GM20431 (cell line): ENCODE data around the gene PIK3R5.

Experiments
- in situ Hi-C: fragments of 300-500 bp; cut with MseI, MboI; formaldehyde crosslinking; loops from one replicate; pipeline ENCODE4 v1.15.0; 2020; ENCODE audit warnings: low sequenced_read_pairs; ENCODE audit not compliant: unreplicated experiment

PIK3R5 gene, protein sequence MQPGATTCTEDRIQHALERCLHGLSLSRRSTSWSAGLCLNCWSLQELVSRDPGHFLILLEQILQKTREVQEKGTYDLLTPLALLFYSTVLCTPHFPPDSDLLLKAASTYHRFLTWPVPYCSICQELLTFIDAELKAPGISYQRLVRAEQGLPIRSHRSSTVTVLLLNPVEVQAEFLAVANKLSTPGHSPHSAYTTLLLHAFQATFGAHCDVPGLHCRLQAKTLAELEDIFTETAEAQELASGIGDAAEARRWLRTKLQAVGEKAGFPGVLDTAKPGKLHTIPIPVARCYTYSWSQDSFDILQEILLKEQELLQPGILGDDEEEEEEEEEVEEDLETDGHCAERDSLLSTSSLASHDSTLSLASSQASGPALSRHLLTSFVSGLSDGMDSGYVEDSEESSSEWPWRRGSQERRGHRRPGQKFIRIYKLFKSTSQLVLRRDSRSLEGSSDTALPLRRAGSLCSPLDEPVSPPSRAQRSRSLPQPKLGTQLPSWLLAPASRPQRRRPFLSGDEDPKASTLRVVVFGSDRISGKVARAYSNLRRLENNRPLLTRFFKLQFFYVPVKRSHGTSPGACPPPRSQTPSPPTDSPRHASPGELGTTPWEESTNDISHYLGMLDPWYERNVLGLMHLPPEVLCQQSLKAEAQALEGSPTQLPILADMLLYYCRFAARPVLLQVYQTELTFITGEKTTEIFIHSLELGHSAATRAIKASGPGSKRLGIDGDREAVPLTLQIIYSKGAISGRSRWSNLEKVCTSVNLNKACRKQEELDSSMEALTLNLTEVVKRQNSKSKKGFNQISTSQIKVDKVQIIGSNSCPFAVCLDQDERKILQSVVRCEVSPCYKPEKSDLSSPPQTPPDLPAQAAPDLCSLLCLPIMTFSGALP

DNA sequence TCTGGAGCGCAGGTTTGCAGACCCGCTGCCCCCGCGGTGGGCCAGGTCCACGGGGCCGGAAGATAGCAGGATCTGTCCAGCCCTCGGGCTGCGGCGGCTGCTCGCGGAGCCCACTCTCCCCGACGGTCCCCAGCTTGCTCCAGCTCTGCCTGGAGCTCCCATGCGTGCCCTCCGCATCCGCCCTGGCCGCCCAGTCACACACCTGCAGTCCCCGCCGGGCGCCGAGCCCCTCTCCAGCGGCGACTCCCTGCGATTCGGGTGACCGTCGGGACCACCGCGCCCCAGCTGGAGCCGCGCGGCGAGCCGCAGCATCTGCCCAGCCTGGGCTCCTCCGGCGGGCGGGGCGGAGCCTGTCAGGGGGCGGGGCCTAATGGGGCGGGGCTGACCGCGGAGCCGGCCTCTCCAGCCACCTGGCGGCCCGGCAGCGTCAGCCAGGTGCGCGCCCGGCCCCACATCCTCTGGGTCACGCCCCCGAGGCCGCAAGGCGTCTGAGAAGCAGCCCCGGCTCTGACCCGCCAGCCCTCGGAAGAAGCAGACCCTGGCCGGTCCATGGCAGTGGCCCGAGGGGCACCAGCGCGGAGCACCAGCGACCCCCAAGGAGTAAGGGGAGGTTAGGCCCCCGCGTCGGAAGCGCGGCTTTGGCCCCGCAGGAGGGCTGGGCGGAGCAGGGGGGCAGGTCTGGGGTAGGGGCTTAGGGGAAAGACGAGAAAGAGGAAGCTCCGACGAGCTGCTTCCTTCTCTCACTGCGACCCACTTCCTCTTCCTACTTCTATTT, at the start of gene PIK3R5:
Gene PIK3R5, minus strand, starts transcription at position 314 of the 775 bp plus-strand sequence. CDS start 54,213 bp downstream, outside the sequence.
- in situ Hi-C loops = no loop called here

DNA sequence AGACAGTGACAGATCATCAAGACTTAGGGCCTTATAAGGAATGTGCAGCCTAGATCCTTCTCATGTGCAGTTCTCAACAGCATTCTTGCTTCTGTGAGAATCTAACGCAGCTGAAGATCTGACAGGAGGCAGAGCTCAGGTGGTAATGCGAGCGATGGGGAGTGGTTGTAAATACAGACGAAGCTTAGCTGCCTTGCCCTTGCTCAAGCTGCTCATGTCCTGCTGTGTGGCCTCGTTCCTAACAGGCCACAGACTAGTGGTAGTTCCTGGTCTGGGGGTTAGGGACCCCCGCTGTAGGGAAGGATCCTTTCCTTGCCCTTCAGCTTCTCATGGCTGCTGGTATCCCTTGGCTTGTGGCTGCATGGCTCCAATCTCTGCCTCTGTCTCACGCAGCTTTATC, 45.5 kb upstream of the PIK3R5 start:
- in situ Hi-C loops = no loop called here

DNA sequence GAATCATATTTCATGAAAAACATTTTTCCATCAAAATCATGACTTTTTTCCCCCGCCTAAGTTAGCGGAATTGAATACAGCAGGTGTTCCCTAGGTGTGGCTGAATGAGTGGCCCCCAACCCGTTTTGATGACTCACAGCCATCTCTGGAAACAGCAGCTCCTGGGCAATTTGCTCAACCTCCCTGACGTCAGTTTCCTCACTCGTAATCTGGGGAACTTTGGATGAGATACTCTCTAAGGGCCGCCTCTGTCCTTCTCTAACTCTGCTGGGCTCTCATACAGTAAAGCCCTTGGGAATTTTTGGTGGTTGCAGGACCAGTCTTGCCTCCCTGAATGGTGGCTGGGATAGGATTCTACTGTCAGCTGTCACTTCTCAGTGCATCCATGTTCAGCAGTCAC, 44.2 kb upstream of the PIK3R5 start:
- in situ Hi-C loops = no loop called here

DNA sequence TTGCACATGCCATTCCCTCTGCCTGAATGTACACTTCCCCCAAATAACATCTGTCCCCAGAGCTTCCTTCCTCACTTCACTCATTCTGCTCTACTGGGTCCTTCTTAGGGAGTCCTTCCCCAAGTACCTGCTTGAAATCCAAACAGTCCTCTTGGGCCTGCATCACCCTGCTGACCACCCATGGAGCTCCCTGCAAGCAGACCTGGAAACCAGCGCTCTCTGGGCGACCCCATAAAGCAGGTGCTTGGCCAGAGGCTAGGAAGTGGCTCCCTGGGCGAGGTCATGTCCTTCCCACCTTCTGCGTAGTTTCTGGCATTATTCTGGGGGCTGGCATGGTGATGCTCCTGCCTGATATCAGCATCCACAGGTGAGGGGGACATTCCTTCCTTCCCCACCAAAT, 43.6 kb upstream of the PIK3R5 start:
- in situ Hi-C loops = no loop called here

DNA sequence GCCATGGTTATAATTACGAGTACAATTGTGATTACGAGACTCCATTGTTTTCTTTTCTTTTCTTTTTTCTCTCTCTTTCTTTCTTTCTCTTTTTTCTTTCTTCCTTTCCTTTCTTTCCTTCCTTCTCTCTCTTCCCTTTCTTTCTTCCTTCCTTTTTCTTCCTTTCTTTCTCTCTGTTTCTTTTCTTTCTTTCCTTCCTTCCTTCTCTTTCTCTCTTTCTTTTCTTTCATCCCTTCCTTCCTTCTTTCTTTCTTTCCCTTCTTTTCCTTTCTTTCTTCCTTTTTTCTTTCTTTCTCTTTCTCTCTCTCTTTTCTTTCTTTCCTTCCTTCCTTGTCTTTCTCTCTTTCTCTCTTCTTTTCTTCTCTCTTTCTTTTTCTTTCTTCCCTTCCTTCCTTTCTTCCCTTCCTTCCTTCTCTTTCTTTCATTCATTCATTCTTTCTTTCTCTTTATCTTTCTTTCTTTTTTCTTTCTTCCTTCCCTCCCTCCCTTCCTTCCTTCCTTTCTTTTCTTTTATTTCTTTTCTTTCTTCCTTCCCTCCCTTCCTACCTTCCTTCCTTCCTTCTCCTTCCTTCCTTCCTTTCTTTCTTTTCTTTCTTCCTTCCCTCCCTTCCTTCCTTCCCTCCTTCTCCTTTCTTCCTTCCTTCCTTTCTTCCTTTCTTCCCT, 41.7 kb upstream of the PIK3R5 start:
- in situ Hi-C loops = no loop called here

DNA sequence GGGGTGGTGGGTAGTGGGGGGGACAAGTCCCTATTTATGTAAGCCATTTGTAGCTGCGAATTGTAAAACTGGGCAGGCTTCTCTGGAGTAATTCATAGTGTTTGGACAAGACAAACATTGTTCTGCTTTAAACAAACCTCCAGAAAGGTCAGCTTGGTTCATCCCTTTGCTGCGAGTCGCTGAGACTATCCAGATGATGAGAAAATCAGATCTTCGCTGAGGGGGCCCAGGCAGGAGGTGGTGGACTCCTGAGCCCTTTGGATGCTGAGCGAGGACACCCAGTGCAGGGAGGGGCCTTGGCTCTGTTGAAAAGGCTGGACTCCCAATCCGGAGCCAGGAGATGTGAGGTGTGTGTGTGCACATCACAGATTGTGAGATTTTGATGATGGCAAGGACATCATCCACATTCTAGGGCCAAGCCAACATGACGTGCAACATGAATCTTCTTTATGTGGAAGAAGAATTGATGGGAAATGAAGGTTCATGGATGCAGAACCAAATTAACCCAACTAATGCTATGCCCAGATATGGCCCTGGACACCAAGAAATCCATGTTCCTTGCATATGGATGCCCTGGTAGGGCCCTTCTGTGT, 40.8 kb upstream of the PIK3R5 start:
- in situ Hi-C loops = no loop called here

DNA sequence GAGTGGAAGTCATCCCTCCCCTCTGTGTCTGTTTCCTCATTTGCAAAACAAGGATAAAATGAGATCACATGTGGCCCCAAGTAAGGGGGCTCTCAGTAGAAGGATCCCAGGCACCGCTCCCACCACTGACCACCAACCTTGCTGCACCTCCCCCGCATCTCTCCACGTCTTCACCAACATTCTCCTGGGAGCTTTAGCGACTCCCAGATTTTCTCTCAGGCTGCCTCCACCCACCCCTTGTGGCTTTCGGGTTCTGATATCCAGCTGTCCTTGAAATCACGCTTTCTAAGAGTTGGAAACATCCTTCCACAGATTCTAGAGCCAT, 39.4 kb upstream of the PIK3R5 start:
- in situ Hi-C loops = no loop called here

DNA sequence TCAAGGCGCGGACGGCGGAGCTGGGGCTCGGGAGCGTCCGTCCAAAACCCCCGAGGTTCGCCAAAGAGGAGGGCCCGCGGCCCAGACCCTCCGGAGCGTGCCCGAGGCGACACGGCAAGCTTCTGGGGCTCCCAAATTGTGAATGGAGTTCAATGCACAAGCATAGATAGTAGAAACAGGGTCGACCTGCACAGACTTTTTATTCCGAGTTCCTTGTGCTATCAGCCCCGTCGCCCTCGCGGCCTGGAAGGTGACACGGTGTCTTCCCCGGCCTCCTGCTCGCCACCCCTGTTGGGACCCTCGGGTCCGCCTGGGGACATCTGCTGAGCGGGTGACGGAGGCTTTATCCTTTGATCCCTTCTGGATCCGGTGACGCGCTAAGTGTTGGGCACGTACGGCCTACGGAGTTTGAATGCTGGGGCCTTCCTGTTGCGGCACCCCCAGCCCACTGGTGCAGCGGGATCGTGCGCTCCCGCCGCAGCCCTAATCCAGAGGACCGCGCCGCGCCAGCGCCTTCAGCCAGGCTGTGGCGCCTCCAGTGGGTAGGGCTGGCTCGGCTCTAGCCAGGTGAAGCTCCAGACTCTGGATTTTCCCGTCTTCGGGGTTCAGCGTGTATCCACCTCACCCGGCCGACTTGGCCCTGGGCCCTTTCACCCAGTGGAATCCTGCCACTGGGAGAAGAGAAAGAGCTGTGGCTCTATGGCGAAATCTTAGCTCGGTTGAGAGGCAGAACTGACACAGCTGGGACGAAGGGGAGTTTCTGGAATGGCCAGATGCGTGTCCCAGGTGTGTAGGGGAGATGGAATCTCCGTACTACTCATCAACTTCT, 38.8 kb upstream of the PIK3R5 start:
- in situ Hi-C loops = no loop called here

DNA sequence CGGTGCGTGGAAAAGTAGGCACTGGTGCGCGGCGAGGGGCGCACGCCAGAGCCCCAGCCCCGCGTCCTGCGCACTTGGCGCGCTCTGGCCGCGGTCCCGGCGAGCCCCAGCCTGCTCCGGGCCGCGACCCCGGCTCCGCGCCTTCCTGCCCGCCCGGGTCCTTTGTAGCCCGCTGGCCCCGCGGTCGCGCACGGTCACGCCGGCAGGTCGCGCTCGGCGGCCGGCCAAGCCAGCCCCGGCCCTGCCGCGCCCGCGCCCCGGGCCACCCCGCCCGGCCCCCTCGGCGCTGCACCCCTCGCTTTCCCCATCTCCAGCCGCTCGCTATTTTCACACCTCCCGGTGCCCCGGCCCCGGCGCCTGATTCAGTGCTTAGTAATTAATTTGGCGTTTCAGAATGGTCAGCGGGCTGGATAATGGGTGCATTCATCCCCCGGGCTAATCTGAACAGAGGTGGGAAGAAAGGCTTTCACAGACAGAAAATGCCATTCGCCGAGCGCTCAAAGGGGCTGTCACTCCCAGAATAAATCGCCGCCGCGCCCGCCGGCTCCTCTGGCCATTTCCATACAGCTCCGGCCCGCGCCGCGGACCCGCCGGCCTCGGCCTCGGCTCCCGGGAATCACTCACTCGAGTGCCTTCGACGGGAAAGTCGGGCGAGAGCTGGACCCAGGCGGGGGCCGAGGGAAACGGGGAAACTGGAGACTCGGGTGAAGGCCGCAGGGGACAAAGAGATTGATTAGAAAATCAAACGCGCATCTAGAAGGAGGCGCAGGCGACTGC, 38.0 kb upstream of the PIK3R5 start:
- in situ Hi-C loops = no loop called here

DNA sequence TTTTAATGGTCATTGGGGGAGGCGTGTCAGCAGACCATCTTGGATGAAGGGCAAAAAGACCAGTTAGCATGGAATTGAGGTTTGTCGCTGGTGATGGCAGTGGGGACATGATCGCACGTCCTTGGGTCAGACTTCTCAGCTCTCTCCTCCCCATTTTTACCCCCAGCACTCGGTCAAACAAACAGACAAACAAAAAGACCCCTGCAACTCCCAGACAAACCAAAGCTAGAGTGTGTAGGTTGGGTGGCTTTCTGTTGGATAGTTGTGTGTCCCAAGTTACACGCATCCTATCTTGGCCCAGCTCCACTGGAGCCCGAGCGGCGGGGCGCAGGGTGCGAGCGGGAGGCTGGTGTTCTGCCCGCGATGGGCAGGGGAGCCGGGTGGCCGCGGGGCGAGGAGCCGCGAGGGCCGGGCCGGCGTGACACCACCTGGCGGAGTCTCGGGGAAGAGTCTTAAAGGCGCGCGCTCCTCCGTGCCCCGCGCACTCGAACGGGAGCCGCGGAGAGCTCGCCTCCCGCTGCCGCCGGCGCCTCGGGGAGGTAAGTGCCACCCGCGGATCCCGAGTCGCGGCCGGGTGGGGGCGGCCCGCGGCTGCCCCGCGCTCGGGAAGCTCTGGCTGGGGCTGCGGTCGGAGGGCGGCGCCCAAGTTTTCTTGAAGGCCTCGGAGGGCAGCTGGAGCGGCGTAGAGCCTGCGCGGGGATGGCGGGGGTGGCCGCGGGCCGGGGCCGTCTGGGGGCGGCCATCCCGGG, 37.3 kb upstream of the PIK3R5 start:
- in situ Hi-C loops = no loop called here

DNA sequence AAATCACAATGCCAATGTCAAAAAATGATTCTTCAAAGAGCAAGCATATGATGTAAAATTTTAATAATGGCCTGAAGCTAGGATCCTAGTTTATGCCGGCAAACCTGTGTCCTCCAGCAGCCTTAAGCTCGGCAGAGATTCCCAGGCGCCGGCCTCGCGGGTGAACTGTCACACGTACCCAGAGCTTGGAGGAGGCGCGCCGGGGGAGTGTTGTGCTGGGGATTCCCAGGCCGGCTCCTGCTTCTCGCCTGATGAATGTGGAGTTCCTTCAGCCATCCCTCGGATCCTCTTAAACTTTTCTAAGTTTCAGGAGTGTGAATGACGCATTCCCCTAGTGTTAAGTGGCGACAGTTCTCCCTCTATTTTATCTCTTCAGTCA, 36.7 kb upstream of the PIK3R5 start:
- in situ Hi-C loops = no loop called here

DNA sequence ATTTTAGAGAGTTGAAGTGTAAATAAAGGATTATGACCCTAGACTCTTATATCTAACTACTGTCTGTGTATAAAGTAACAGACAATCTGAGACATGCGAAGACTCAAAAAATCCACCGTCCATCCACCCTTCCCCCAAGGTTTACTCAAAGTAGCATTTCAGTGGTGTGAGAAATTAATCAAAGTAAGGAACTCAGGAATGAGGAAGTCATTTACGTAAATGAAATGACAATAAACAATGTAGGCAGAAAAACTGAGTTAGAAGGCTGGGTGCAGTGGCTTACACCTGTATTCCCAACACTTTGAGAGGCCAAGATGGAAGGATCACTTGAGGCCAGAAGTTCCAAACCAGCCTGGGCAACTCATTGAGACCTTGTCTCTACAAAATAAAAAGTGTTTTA, 36.1 kb upstream of the PIK3R5 start:
- in situ Hi-C loops = no loop called here

DNA sequence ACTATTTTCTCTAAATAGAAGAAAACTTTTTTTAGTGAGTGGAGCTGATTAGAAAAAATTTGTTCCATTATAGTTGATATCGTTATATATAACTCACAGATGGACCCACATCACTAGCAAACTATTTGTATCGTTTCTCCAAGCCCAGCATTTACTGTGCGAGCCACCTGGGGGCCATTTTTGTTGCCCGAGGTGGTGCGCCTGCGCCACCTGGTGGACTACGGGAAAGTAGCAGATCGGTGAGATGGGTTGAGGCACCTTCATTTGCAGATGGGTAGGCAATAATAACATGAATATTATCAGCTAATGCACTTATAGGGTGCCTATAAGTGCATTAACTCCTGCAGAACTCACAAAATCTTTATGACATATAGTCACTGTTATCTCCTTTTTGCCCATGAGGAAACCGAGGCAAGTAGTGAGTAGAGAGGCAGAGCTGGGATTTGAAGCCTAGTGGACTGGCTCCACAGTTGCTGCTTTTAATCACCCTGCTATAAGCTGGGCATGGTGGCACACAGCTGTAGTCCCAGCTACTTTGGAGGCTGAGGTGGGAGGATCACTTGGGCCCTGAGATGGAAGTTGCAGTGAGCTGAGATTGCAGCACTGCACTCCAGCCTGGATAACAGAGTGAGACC, 32.6 kb upstream of the PIK3R5 start:
- in situ Hi-C loops = no loop called here

DNA sequence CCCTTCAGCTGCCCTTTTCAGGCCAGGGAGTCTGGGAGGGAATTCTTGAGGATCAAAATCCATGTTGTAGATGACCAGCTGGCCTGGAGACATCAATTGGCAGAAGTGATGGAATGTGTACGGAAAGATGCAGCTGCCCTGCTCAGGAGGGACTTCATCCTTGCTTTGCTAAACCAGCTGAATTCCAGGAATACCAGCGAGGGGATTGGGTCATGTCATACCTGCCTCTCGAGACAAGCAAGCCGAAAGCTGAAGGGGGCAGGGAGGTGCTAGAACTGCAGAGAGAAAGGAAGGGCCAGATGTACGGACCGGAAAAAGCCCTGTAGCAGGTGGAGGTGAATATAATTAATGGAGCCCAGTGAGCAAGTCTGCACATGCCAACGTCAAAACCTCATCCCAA, 30.2 kb upstream of the PIK3R5 start:
- in situ Hi-C loops = no loop called here

DNA sequence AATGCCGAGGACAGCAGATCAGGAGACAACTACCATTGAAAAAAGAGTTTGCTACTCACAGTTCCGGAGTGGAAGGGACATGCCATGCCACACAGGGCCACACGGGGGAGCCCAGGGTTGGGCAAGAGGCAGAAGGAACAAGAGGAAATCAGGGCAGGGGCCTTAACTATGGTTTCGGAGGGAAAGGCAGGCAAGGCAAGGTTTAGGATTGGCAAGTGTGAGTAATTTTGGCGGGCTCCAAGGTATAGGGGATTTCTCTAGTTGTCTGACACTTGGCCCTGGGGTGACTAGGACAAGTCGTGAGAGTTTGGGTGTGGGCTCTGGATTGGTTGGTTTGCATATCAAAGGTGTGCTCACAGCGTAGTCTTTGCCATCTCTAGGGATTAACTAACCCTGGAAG, 28.8 kb upstream of the PIK3R5 start:
- in situ Hi-C loops = no loop called here

DNA sequence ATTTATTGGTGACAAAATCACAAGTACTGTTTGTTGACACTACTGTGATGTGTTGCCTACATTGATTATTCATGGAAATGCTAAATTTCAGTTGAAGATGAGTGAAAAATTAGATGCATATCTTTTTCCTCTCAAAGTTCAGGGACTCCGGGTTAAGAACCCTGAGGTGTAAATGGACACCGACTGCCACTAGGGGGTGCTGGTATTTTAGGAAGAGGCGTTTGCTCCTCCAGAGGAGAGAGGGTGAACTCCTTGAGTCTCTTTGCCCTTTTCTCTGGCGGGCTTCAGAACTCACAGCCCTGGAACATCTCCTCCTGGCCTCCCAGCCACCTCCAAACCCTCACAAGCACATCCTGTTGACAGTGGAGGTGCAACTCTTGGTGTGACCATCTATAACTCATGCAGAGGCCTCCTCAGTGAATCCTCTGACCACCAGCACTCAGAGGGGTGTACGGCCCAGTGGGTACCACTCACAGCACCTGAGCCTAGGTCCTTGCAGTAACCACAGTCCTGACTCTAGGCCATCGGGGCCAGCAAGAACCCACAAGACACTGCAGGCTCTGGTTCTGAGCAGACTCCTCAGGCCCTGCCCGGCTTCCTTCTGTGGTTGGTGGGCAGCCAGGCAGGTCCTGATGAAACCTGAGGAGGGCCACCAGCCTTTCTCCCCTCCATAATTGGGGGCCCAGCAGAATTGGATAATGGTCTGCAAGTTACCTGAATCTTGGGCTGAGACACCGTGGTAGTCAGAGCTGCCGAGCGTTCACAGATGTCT, 26.2 kb upstream of the PIK3R5 start:
- in situ Hi-C loops = no loop called here
